HTR-8/SVneo (cell line): ENCODE results near the gene SH2D3C.

Experiments
- DNase-seq: peaks from one replicate; pipeline ENCODE4 v3.0.0; 2011; ENCODE audit warnings: low spot score, mixed read lengths; ENCODE audit not compliant: insufficient read length
- FAIRE-seq: peaks from 2 replicates; lab custom pipeline; 2011; peaks lifted over from hg19 to GRCh38; lab: Jason Lieb, UNC

Gene SH2D3C

DNA sequence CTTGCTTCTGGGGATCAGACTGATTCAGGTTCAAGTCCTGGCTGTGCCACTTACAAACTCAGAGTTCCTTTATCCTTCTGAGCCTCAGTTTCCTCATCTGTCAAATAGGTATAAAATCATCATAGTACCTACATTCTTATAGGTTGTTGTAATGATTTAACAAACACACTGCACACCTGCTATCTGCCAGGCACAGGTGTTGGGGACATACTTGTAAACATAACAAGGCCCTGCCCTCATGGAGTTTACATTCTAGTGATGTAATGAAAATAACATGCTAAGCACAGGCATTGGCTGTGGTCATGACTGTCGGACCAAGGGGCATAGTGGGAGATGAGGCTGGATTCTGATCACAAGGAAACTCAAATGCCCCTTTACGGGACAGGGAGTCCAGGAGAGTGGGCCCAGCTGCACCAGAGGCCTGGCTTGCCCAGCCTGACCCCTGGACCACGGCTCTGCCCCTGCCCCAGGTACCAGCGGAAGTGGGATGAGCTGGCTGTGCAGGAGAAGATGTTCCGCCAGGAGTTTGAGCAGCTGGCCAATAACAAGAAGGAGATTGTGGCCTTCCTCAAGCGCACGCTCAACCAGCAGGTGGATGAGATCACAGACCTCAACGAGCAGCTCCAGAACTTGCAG, 69.4 kb downstream of the SH2D3C start:
- FAIRE-seq (peak; percentile 9), DNase-seq (no peak)

DNA sequence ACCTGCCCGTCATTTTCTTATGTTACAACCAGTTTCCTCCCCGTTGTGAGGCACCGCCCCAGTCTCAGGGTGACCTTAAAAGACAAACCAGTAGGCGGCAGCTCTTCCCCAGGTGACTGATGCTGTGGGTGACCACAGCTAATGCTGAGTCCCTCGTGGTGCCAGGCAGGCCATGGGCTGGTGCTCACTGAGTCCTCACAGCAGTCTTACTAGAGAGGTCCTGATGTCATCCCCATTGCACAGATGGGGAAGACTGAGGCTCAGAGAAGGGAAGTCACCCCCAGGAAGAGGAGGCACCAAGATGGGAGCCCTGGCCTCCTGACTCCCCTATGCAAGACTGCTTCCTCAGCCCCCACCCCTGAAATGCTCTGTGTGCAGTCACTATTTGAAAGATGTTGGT, 70.7 kb downstream of the SH2D3C start:
- DNase-seq, result no peak
- no peak for FAIRE-seq

DNA sequence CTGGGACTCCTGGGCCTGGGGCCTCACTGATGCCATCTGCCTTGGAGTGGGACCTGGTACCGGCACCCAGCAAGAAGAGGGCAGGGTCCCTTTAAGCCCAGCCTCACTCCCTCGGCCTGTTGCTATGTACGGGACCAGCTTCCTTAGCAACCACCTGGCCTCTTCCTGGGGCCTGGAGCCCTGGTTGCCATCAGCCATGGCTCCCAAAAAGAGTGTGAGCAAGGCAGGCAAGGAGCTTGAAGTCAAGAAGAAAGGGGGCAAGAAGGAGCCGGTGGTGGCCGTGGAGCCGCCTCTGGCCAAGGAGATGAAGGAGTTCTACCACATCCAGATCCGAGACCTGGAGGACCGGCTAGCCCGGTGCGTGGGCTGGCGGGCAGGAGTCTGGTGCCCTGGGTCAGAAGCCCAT, 71.6 kb downstream of the SH2D3C start, which contains the start of gene CFAP157:
TSS of gene CFAP157 (plus strand) at position 153 of the 406 bp plus-strand sequence. CDS start at position 197, 44 bp downstream.
- no peak for DNase-seq

DNA sequence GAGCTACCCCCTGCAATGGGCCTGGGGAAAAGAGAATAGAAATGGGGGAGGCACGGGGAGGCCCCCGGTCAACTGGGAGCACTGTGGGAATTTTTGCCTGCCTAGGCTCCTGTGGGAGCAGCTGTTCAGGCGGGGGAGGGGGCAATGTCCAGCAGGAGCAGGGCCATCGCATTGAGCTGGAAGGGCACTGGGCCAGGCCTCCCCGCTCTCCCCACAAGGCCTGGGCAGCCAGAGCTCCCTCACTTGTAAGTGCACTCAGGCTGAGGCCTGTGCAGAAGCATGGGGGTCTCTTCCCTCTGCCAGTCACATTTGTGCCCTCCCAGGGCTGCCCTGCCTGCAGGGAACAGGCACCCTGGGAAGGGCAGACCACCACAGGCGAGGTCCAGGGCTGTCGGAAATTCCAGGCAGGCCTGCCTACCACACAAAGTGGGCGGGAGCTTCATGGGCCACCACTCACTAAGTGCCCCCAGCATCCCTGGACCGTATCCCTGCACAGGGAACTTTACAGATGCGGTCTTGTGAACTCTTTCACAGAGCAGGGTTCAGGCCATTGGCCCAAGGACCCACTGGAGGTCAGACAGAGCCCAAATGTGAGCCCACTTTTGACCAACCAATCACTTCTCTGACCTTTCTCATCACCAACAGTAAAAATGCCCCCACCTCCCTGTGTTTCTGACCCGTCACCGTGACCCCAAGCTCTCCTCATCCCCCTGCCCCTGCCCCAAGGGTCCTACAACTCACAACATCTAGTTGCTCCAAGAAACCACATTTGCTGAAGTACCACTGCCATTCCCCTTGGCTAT, 72.7 kb downstream of the SH2D3C start:
- no peak for FAIRE-seq
- no peak for DNase-seq

More for the DNA sequence above, 71.6 kb downstream of the SH2D3C start, which contains the start of gene CFAP157:
- FAIRE-seq, result no peak

DNA sequence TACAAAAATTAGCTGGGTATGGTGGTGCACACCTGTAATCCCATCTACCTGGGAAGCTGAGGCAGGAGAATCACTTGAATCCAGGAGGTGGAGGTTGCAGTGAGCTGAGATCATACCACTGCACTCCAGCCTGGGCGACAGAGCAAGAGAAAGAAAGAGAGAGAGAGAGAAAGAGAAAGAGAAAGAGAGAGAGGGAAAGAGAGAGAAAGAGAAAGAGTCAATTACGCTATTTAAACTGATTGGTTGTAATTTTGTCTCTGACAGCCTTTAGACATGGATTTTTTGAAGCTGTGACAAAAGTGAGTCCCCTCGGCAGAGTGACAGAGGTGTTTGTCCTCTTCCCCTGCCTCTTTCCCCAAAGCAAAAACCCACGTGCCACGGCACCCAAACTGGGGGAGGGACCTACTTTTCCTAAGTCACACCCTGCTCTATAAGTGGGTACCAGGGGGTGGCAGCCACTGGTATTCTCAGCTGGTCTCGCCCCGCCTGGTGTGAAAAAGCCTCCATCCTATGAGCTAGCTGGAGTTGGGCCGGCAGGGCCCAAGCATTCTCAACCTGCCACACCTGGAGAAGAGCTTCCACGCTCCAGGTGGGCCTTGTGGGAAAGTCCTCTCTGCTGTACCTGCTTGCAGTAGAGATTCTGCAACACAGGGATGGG, 75.0 kb downstream of the SH2D3C start:
- FAIRE-seq, result no peak
- DNase-seq, result no peak

DNA sequence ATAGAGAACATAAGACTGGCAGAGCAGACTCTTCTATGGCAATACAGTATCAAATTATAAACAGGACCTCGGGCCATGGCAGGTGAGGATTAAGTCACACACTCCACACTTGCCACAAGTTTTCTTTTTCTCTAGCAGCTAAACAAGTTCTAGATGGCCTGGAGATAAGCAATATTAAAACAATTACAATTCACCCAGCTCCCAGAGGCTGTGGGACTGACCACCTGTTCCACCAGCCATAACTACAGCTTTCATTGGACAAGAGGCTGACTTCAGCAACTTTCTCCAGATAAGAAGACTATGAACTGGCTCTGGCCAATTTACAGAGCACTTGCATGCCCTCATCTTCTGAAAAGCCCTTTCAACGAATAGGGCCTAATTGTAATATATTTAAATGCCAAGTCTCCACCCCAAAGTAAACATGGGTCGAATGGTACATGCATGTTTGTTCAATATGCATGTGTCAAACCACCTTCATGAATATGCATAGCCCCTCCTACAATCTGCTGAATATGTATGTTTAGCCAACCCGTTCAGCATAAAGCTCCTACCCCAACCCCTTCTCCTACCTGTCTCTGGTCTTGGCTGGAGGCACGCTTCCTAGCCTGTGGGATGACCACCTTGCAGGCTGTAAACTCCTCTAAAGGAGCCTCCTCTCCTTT, 77.7 kb downstream of the SH2D3C start:
- no peak for FAIRE-seq
- DNase-seq, result no peak

DNA sequence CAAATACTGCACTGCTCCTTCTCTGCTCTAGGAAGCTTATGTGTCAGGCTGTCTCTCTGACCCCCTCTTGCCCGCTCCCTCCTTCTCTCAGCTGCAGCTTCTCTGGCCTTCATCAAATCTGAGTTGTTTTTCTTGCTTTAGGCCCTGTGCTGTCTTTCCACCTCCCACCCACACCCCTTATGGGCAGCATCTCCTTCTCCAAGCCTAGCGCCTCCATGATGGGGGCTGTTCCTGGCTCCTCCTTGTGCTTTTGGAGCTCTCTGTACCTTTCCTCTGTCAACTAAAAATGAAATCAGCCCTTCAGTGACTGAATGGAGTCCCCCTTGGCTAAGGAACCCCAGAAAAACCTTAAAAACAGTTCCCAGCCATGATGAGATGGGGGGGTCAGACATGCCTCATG, 78.3 kb downstream of the SH2D3C start:
- DNase-seq (no peak), FAIRE-seq (no peak)

DNA sequence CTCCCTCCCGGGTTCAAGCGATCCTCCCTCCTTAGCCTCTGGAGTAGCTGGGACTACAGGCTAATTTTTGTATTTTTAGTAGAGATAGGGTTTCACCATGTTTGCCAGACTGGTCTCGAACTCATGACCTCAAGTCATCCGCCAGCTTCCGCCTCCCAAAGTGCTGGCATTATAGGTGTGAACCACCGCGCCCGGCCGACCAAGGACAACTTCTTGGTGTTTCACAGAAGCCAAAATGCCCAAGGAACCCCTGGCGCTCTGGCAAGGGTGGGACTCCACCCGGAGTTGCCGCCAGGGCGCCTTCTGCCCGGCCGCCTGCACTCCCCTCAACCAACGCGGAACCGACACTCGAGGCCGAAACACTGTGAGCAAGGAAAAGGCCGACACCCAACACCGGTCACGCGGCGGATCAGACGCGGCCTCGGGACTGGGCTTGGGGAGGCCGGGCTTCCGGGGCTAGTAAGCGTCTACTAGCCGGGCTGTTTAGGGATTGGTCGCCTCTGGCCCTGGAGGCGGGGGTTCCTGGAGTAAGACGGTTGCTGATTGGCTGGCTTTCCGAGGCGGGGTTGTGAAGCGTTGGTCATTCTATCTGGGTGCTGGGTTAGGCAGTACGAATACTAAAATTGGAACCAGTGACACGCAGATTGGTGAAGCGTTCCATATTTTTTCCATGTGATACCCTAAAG, 79.3 kb downstream of the SH2D3C start:
- DNase-seq (peak; percentile 72), FAIRE-seq (no peak)

DNA sequence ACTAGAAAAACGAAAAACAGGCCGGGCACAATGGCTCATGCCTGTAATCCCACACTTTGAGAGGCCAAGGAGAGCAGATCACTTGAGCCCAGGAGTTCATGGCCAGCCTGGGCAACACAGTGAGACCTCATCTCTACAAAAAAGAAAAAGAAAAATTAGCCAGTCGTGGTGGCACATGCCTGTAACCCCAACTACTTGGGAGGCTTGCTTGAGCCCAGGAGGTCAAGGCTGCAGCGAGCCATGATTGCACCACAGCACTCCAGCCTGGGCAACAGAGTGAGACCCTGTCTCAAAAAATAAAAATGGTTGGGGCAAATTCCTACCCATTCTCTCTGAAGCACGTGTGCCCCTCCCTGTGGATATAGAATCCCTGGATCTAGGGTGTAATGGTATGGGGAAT, 80.1 kb downstream of the SH2D3C start:
- DNase-seq (no peak), FAIRE-seq (no peak)

DNA sequence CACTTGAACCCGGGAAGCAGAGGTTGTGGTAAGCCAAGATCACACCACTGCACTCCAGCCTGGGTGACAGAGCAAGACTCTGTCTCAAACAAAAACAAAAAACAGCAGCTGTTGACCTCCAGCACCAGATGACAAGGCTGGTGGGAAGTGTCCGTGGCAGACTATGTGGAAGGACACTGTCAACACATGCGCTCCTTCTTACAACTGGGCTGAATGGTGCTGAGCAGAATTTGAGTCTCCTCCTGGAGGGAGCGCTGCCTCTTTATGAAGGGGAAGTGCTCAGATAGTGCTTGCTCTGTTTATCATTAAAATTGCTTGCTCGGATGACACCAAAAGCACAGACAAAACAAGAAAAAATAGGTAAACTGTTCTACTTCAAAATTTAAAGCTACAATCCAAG, 80.9 kb downstream of the SH2D3C start:
- FAIRE-seq, result no peak
- no peak for DNase-seq

DNA sequence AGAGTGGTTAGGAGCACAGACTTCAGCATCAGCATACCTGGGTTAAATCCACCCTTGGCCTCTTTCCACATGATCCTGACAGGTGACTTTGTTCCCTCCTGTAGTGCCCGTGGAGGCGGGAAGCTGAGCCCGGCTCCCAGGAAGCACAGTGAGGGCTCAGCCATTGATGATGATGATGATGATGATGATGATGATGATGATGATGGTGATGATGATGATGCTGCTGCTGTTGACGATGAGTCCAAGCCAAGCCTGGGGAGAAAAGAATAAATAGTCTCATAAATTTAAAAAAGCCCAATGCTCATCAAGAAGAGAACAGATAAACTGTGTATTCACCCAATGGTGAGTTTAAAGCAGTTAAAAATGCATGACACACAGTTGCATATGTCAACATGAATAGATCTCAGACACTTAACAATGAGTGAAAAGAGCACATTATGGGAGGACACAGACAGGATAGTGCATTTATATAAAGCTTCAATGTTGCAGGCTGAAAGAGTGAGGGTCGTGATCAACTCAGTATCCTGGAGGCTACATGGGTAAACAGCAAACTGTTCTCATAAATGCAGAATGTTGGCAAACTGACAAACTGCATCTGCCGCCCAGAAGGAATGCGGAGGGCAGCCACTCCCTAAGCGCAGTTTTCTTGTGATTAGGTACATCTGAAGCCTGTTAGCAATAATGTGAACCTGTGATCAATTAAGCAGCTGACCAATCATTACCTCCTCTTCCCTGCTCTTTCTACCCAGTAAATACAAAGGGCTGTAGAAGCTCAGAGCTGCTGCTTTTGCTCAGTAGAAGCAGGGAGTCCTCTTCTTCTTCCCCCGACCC, 83.4 kb downstream of the SH2D3C start:
- FAIRE-seq (no peak), DNase-seq (no peak)

DNA sequence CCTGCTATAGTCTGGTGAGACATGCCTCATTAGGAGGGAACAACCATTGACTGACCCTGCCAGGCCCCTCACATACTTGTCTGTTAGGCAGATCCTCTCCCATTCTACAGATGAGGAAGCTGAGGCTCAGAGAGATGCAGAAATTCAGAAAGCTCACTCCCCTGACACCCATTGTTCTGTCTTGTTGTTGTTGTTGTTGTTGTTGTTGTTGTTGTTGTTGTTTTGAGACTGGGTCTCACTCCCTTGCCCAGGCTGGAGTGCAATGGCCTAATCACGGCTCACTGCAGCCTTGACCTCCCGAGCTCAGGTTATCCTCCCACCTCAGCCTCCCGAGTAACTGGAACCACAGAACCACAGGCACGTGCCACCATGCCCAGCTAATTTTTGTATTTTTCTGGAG, 84.8 kb downstream of the SH2D3C start:
- FAIRE-seq (no peak), DNase-seq (no peak)

DNA sequence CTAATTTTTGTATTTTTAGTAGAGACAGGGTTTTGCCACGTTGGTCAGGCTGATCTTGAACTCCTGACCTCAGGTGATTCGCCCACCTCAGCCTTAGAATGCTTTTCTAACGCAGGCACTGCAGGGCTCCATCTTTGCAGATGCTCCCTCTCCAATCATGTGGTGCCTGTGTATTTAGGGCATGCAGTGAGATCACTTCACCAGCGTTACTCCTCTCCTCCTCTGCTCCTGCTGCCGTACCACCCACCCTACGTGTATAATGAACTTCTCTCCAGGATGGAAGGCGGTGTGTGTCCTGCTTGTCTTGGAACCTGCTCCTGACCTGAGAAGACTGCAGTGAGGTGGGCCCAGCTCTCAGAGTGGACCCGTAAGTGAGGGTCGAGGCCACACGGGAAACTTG, 85.3 kb downstream of the SH2D3C start:
- no peak for FAIRE-seq

DNA sequence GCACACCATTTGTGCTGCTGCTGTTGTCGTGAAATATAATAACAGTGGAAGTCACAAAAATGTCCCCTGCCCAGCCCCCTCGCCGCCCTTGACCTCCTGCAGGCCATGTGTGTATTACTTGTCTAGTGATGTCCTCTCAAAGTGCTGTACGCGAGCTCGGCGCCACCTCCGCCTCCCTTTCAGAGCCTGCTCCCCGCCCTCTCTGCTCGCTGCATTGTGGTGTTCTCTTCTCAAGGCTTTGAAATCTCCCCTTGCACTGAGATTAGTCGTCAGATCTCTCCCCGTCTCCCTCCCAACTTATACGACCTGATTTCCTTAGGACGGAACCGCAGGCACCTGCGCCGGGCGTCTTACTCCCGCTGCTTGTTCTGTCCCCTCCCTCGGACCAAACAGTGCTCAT, 86.4 kb downstream of the SH2D3C start:
- FAIRE-seq, result no peak
- DNase-seq, result no peak

More for the DNA sequence above, 85.3 kb downstream of the SH2D3C start:
- no peak for DNase-seq

DNA sequence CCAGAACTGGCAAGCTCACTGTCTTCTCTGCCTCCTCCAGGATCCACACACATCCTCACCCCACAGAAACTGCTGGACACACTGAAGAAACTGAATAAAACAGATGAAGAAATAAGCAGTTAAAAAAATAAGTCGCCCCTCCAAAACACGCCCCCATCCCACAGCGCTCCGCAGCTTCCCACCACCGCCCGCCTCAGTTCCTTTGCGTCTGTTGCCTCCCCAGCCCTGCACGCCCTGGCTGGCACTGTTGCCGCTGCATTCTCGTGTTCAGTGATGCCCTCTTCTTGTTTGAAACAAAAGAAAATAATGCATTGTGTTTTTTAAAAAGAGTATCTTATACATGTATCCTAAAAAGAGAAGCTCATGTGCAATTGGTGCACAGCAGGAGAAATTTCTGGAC, 87.7 kb downstream of the SH2D3C start:
- no peak for DNase-seq
- FAIRE-seq, result no peak

DNA sequence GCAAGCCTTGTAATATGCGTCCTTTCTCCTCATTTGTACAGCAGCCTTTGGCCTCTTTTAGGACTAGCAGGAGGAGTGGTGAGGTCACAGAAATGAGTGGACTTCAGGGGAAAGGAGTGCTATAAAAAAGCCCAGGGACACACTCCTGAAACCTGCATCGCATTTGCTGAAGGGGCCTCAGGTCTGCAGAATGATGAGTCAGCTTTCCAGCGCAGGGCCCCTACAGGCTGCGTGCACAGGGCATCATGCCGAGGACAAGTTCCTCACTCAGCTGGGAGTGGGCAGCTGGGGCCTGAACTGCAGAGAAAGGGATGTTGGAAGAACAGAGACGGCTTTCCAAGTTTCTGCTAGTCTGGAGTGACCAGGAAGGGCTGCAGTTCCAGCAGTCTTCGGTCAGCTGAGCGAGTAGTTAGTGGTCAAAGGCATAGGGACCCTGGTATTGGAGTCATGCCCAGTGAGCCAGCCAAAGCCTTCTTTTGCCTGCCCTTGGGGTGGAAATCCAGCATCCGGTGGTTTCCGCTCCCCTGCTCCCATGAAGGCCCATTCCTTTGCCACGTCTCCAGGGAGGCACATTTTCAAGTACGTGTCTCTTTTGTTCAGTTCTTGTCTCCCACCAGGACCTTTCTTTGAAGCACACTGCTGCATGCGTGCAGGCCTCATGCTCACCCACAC, 89.0 kb downstream of the SH2D3C start:
- DNase-seq (no peak), FAIRE-seq (no peak)
